NCI-H345 treated with DMSO at 0.1 percent for 48 hours (cell line): ENCODE results near the gene GNG3.

Source experiments
- DNase-seq: peaks from one replicate; lab custom pipeline; 2025; ENCODE audit not compliant: unreplicated experiment; lab: John Stamatoyannopoulos, UW

The GNG3 gene

DNA sequence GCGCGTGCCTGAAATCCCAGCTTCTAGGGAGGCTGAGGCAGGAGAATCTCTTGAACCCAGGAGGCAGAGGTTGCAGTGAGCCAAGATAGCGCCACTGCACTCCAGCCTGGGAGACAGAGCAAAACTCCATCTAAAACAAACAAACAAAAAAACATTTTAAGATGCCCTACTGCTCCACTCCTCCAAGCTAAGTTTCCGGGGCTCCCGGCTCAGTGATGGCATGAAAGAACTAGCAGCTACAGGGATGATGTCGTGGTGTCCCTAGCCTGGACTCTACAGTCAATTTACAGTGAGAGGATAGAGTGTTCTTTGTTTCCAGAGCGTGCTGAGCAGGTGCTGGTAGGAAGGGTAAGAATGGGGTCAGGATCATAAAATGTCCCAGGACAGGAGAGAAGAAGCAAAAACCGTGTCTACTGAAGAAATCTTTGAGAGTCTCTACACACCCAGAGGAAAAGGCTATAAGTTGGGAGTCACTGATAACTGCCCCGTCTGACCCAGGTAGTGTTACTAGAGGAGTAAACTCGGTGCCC lies 47.7 kb downstream of the GNG3 start:
- no peak for DNase-seq

DNA sequence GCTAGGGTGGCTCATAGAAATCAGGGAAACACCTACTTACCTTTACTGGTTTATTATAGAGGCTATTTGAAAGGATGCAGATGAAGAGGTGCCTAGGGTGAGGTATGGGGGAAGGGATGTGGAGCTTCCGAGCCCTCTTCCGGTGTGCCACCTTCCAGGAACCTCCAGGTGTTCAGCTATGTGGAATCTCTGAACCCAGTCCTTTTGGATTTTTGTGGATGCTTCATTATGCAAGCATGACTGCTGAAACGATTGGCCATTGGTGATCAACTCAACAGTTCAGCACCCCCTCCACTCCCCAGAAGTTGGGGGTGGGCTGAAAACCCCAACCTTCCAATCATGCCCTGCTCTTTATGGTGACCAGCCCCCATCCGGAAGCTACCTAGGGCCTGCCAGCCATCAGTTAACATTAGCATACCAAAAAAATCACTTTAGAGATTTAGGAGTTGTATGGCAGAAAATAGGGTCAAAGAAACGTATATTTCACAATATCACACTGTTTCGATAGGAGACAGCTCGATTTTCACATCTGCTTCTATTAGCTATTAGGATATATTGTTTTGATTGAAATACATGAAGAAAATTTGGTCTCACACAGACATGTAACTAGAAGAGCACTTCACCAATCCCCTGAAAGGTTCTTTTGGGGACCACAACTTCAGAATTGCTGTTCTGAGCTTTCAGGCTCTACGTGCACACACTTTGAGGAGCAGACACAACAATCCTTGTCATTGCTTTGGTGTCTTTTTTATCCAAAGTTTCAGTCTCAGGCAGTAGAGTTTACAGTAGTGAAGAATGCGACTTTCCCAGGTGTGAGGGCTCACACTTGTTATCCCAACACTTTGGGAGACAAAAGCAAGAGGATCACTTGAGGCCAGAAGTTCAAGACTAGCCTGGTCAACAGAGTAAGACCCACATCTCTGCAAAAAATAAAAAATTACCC lies 50.6 kb downstream of the GNG3 start:
- DNase-seq = no peak
